ENCODE measurements around the gene FGG.

DNA sequence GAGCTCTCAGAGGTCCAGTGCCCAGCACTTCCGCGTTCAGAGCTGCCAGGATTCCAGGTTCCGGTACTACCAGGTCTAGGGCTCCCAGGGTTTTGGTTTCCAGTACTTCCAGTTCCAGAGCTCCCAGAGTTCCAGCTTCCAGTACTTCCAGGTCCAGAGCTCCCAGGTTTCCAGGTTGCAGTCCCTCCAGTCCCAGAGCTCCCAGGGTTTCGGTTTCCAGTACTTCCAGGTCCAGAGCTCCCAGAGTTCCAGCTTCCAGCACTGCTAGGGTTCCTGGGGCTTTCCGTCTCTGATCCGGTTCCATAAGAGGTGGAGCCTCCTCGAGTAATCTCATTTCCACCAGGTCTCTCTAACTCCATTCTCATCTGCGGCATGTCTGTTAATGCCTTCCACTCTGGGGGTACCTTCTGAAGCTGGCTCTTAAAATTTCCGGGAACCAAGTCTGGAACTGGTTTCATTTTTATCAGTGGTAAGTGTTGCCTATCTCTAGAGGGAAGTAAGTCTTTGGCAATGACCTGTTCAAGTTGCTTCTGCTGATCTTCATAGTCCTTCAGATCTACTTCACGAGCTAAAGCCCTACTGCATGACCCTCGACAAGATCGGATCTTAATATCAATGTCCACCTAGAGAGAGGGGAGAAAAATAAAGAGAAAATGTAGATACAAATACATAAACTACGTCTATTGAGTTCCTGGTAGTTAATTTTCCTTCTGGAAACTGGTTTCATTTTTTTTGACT lies 26.0 kb downstream of the FGG start:
- TF ChIP-seq POLR2A (IDR thresholded peaks at IDR 0.05): no peak
- TF ChIP-seq, protein P1, sequence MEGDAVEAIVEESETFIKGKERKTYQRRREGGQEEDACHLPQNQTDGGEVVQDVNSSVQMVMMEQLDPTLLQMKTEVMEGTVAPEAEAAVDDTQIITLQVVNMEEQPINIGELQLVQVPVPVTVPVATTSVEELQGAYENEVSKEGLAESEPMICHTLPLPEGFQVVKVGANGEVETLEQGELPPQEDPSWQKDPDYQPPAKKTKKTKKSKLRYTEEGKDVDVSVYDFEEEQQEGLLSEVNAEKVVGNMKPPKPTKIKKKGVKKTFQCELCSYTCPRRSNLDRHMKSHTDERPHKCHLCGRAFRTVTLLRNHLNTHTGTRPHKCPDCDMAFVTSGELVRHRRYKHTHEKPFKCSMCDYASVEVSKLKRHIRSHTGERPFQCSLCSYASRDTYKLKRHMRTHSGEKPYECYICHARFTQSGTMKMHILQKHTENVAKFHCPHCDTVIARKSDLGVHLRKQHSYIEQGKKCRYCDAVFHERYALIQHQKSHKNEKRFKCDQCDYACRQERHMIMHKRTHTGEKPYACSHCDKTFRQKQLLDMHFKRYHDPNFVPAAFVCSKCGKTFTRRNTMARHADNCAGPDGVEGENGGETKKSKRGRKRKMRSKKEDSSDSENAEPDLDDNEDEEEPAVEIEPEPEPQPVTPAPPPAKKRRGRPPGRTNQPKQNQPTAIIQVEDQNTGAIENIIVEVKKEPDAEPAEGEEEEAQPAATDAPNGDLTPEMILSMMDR (IDR thresholded peaks at IDR 0.05): no peak

Measured in Peyer's patch (tissue), 4 donors.